Renal cortex interstitium (tissue), 15 donors: ENCODE data around the gene TBC1D10B. TPM values are rescaled to one million over a fixed set of nuclear protein-coding genes. Genes with fewer than 3 reads are reported as not detected.

Source experiments
- DNase-seq, 11 donors: peaks; one replicate each; pipeline ENCODE4 v3.0.0-alpha.2; 2013; ENCODE audit warnings: low read depth in 9 of 11, low spot score in 4 of 11; ENCODE audit errors: extremely low read depth in 1 of 11
- long read RNA-seq, 16 experiments: transcript quantifications; one replicate each; lab custom pipeline, GENCODE V29; 2026
- polyA plus RNA-seq, 3 donors: library from polyadenylated mRNA; unstranded; fragments of 120-200 nt; gene quantifications; one replicate each; pipeline ENCODE4 v1.2.1, GENCODE V29; 2013; ENCODE audit not compliant: insufficient read length in 3 of 3

TBC1D10B gene, protein sequence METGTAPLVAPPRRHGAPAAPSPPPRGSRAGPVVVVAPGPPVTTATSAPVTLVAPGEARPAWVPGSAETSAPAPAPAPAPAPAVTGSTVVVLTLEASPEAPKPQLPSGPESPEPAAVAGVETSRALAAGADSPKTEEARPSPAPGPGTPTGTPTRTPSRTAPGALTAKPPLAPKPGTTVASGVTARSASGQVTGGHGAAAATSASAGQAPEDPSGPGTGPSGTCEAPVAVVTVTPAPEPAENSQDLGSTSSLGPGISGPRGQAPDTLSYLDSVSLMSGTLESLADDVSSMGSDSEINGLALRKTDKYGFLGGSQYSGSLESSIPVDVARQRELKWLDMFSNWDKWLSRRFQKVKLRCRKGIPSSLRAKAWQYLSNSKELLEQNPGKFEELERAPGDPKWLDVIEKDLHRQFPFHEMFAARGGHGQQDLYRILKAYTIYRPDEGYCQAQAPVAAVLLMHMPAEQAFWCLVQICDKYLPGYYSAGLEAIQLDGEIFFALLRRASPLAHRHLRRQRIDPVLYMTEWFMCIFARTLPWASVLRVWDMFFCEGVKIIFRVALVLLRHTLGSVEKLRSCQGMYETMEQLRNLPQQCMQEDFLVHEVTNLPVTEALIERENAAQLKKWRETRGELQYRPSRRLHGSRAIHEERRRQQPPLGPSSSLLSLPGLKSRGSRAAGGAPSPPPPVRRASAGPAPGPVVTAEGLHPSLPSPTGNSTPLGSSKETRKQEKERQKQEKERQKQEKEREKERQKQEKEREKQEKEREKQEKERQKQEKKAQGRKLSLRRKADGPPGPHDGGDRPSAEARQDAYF
- polyA plus RNA-seq = 10 to 100 TPM; 31.1 to 38.7 (median 38.2) TPM
- long read RNA-seq, donor 1, partial matches to known transcripts = 0 of 2 reads
- long read RNA-seq, donor 1, other reads (novel, unspliced or antisense) = 0 of 2 reads
- long read RNA-seq, donor 2, partial matches to known transcripts = 0 of 6 reads
- long read RNA-seq, donor 2, other reads (novel, unspliced or antisense) = 0 of 6 reads
- long read RNA-seq, donor 3, transcript TBC1D10B-201 (9 exons, 3,350 nt) = major isoform, 6 of 6 reads
- long read RNA-seq, donor 3, partial matches to known transcripts = 0 of 6 reads
- long read RNA-seq, donor 3, other reads (novel, unspliced or antisense) = 0 of 6 reads
- long read RNA-seq, donor 4, transcript TBC1D10B-201 (9 exons, 3,350 nt) = major isoform, 6 of 7 reads
- long read RNA-seq, donor 4, partial matches to known transcripts = 0 of 7 reads
- long read RNA-seq, donor 4, other reads (novel, unspliced or antisense) = 0 of 7 reads
- long read RNA-seq, donor 5 = 0 reads
- long read RNA-seq, donor 6, partial matches to known transcripts = 0 of 4 reads
- long read RNA-seq, donor 6, other reads (novel, unspliced or antisense) = 0 of 4 reads
- long read RNA-seq, donor 7, partial matches to known transcripts = 0 of 4 reads
- long read RNA-seq, donor 7, other reads (novel, unspliced or antisense) = 0 of 4 reads
- long read RNA-seq, donor 8 = 0 reads
- long read RNA-seq, donor 9, partial matches to known transcripts = 5 of 8 reads
- long read RNA-seq, donor 9, other reads (novel, unspliced or antisense) = 0 of 8 reads
- long read RNA-seq, donor 10, transcript TBC1D10B-201 (9 exons, 3,350 nt) = major isoform, 5 of 7 reads
- long read RNA-seq, donor 10, partial matches to known transcripts = 0 of 7 reads
- long read RNA-seq, donor 10, other reads (novel, unspliced or antisense) = 0 of 7 reads
- long read RNA-seq, donor 11, partial matches to known transcripts = 0 of 5 reads
- long read RNA-seq, donor 11, other reads (novel, unspliced or antisense) = 0 of 5 reads
- long read RNA-seq, donor 12, partial matches to known transcripts = 0 of 1 reads
- long read RNA-seq, donor 12, other reads (novel, unspliced or antisense) = 0 of 1 reads
- long read RNA-seq, donor 13 = 0 reads
- long read RNA-seq, donor 14, partial matches to known transcripts = 0 of 3 reads
- long read RNA-seq, donor 14, other reads (novel, unspliced or antisense) = 0 of 3 reads
- long read RNA-seq, donor 15, partial matches to known transcripts = 0 of 1 reads
- long read RNA-seq, donor 15, other reads (novel, unspliced or antisense) = 0 of 1 reads
- long read RNA-seq, donor 16, transcript TBC1D10B-203 (2 exons, 2,484 nt) = minor isoform, 5 of 38 reads
- long read RNA-seq, donor 16, transcript TBC1D10B-201 (9 exons, 3,350 nt) = major isoform, 16 of 38 reads
- long read RNA-seq, donor 16, partial matches to known transcripts = 17 of 38 reads
- long read RNA-seq, donor 16, other reads (novel, unspliced or antisense) = 0 of 38 reads

DNA sequence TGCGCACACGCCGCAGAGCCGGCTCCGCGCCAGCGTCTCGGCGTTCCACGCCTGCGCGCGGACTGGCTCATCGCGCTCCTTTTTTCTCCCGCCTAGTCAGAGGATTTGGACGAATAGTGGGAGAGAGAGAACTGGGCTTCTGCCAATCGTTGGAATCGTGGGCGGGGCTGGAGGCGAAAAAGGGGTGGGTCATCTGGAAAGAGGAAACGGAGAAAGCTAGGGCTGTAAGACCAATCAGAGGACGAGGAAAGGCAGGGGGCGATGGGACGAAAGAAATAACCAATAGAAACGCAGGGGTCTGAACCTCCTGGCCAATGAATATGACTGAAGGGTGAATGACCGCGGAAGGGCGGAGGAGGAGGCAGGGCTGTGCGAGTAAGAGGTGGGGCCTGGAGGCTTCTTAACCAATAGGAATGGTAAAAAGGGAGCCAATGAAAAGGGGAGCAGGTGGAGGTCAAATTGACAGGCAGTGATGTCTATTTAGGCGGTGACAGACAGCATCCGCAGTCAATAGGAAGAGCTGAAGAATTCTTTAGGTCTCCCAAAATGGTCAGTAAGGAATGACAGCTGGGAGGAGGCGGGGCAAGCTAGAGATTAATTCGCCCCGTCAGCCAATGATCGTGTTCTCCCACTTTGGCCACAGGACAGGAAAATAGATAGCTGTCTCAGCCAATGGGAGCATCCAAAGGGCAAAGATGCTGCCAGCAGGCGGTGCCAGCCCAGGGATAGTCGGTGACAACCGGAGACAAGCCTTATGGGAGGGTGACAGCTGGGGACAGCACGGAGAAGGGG is at the start of gene TBC1D10B:
Gene TBC1D10B, minus strand, starts transcription at position 39 of the 792 bp plus-strand sequence. CDS start 311 bp downstream, outside the sequence.
- DNase-seq = peak; percentile 98 to 100 (median 100)

DNA sequence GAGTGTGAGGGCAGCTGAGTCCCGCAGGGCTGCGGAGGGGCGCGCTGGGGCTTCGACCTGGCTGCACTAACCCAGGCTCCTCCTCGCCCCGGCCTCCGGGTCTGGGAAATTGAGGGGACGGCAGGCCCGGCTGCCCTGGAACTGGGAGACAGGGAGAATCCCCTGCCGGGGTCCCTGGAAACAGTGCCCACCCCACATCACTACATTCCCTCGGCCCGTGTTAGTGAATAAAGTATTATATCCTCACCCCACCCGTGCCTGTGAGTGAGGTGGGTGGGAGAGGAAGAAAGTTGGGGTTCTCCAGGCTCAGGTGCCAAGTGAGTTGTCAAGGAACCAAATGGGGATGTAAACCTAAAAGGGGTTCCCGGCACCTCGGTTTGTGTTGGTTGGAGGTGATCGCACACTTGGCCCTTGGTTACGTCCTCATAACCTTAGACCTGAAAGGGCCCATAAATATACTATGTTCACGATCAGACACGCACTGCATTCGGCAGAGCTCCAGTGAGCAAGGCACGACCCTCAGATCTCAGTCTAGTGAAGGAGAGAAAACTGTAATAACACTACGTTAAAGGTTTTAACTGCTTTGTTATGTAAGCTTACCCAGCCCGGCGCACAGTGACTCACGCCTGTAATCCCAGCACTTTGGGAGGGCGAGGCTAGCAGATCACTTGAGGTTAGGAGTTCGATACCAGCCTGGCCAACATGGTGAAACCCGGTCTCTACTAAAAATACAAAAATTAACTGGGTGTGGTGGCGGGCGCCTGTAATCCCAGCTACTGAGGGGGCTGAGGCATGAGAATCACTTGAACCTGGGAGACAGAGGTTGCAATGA is 48.3 kb upstream of the TBC1D10B start:
- no peak for DNase-seq

DNA sequence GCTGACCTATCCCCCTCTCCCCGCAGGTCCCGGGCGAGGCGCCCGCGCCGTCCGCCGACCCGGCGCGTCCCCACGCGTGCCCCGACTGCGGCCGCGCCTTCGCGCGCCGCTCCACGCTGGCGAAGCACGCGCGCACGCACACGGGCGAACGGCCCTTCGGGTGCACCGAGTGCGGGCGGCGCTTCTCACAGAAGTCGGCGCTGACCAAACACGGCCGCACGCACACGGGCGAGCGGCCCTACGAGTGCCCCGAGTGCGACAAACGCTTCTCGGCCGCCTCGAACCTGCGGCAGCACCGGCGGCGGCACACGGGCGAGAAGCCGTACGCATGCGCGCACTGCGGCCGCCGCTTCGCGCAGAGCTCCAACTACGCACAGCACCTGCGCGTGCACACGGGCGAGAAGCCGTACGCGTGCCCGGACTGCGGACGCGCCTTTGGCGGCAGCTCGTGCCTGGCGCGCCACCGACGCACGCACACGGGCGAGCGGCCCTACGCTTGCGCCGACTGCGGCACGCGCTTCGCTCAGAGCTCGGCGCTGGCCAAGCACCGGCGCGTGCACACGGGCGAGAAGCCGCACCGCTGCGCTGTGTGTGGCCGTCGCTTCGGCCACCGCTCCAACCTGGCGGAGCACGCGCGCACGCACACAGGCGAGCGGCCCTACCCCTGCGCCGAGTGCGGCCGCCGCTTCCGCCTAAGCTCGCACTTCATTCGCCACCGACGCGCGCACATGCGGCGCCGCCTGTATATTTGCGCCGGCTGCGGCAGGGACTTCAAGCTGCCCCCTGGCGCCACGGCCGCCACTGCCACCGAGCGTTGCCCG is 47.4 kb upstream of the TBC1D10B start:
- peak in 8 of 11 donors; percentile 82 to 89 (median 88) for DNase-seq

DNA sequence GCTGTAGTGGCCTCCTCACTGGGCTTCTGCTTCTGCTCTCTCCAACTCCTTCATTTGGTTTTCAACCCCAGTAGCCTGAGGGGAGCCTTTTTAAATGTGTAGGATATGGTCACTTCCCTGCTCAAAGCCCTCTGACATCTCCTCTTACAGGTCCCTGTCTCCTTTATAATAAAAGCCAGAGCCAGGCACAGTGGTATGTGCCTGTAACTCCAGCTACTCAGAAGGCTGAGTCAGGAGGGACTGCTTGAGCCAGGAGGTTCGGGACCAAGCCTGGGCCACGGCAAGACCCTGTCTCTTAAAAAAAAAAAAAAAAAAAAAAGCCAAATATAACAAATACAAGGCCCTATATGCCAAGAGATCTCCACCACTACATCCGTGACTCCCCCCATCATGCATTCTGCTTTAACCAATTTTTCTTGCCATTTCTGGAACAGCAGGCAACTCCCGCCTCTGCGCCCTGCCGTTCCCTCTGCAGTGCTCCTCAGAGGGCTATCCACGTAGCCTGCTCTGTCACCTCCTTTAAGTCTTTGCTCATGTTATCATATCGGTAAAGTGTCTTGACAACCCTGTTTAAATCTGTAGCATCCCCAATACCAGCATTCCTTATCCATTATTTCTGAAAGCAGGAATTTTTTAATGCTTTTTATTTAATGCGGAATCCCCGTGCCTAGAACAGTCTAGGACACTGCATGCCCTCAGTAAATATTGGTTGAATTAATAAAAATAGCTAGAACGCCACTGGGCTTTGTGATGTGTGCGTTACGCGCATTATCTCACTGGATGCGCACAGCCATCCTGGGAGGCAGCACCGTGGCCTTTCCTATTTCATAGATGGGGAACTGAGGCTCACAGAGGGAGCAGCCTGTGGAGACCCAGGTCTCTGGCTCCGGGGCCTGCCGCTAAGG is 46.6 kb upstream of the TBC1D10B start:
- no peak for DNase-seq

DNA sequence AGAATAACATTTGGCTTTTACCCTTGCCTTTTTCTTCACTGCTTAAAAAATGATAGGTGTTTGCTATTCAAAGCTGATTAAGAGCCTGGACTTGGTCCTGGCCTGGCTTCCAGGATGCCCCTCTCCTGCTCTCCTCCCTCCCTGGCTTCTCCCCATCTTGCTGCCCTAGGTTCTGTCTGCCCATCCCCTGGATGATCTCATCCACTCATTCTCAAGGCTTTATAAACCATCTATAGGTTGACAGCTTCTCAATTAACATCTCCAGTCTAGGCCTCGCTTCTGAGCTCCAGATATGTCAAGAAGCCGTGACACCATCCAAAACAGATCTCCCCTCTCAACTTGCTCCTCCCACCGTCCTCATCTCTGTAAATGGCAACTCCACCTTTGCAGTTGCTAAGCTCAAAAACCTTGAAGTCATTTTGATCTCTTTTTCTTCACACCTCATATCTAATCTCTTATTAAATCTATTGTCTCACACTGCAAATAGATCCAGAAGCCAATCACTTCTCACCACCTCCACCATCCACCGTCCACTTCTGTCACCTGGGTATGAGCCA is 45.8 kb upstream of the TBC1D10B start:
- DNase-seq = no peak

DNA sequence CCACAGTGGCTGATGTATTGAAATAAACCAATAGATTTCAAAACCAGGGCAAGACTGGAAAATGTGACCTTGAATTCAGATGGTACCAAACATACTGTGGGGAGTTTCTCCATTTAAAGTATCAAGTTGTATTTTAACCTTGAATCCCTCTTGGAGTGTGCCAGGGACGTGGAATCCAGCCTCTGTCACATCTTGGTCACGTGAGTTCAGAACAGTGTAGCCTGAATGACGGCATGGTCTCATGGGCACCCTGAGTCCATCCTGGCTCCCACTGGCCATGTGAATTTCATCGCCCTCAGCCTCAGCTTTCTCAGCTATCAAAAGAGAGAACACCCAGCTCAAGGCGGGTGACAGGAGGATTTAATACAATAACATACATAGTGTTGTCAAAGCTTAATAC is 43.9 kb upstream of the TBC1D10B start:
- no peak for DNase-seq

DNA sequence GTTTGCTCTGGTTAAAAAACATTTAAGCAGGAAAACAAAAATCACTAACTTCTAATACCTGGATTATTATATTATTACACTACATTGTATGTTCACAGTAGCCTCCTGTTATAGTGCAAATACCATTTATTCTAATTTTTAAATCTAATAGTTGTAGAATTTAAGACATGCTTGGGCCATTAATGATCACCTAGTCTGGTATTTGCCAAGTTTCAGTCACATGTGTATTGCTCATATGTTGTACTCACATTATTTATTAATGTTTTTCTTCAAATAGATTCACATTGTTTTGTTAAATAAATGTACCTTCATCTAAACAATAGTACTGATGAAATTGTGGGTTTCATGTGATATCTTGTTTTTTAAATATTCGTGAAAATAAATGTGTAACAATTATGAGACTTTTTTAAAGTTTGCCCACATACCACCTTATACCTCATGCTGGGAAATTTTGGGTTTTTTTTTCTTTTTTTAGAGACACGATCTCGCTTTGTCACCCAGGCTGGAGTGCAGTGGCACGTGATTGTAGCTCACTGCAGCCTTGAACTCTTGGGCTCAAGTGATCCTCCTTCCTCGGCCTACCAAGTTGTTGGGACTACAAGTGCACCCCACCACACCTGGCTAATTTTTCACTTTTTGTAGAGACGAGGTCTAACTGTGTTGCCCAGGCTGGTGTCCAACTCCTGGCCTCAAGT is 43.0 kb upstream of the TBC1D10B start:
- no peak for DNase-seq

DNA sequence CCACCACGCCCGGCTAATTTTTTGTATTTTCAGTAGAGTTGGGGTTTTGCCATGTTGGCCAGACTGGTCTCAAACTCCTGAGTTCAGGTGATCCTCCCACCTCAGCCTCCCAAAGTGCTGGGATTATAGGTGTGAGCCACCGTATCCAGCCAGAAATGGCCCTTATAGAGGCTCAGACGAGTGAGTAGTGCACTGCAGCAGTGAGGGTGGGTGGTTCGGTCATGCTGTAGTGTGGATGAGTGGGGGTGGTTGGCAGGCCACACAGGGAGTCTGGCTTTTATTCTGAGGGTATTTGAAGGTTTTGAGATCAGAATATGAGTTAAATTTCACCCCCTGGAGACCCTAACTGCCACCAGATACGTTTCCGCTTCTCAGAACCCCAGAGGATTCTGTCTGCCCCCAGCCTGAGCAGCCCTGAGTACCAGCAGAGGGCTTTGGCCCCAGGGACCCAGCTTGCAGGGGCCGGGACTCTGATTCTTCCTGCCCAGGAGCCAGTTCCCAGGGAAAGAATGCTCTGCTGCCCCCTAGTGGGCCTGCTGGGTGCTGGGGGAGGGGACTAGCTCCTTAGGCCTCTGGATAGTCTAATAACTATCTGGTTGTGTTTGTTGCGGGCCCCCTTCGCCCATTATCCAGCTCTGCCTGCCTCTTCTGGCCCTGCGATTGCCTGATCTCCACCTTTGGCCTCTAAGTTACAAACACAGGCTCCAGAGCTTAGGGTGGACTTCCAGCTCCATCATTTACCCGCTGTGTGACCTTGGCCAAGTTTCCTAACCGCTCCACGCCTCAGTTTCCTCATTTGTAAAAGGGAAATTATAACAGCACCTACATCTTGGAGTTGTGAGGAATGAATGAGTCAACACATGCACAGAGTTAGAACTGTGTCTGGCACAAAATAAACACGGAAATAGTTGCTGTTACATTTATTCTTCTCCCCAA is 39.1 kb upstream of the TBC1D10B start:
- DNase-seq = peak in 6 of 11 donors; percentile 73 to 92 (median 85)

DNA sequence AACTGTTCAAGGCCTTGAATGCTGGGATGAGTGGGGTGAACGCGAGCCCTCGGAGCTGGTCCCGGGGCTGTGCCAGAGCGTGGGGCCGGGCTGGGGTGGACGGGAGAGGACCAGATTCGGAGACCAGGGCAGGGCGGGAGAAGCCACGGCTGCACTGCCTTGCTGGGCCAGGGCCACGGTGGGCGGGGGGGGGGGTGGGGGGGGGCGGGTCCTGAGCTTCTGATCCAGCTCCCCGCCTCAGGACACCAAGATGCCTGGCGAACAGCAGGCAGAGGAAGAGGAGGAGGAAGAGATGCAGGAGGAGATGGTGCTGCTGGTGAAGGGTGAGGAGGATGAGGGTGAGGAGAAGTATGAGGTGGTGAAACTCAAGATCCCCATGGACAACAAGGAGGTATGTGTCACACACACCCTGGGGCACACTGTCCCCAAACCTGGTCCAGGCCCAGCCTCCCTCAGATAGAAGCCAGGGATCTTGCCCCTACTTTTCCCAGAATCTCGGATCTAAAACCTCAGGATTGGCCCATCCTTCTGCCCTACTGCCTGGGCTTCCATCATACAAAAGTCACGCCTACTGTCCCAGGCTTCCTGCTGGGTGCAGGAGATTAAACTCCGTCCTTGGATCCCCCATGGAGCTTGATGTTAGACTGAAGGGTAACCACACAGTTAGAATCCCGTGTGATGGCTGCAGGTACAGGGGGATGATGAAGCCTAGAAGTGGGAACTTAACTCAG is 37.7 kb upstream of the TBC1D10B start:
- DNase-seq = no peak

DNA sequence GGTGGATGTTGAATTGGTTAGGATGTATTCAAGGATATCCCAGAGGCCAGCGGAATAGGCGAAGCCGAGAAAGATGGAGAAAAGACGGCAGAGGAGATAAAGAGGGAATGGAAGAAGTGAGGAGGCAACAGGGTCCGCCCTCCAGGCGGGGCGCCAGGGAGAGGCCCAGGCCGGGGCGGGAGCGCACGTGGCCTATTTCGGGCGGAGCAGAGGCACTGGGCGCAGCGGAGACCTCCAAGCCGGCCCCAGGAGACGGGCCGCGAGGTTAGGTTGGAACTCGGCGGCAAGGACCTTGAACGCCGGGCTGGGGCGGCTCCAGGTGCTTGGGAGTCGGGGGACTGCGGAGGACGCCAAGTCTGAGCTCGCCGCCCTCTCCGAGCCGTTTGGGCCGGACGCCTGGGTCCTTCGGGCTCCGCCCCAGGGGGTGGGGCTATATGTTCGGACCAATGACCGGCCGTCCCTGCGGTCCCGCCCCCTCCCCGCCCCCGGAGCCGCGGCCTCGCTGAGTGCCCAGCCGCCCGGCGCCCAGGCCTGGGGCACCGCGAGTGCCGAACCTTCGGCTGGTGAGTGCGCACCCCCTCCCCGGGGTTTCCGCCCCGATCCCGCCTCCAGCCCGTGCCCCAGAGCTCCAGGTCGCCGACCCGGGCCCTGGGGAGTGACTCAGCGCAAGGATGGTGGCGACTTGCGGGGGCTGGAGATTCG is 37.0 kb upstream of the TBC1D10B start, which contains the start of gene ZNF771:
Gene ZNF771, plus strand, starts transcription at position 505 of the 702 bp plus-strand sequence. CDS start 448 bp downstream, outside the sequence.
- peak in 7 of 11 donors; percentile 71 to 89 (median 85) for DNase-seq

DNA sequence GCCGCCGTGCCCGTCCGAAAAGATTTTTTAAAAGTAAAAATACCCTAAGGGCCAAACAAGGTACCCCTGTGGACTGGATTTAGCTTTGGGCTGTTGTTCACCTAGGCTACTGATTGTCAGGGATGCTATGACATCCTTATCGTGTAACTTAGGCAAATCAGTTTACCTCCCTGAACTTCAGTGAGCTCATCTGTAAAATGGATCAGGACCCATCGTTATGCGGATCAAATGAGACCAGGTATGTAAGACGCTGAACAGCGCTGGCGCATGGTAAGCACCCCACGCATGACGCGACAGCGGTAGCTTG is 36.5 kb upstream of the TBC1D10B start:
- no peak for DNase-seq
